ENCODE results near the gene KRT37. TPM values are rescaled to one million over a fixed set of nuclear protein-coding genes. Genes with fewer than 3 reads are reported as not detected.

KRT37 gene
- not detected for total RNA-seq
- long read RNA-seq, donor 1 = 0 reads
- long read RNA-seq, donor 2 = 0 reads

DNA sequence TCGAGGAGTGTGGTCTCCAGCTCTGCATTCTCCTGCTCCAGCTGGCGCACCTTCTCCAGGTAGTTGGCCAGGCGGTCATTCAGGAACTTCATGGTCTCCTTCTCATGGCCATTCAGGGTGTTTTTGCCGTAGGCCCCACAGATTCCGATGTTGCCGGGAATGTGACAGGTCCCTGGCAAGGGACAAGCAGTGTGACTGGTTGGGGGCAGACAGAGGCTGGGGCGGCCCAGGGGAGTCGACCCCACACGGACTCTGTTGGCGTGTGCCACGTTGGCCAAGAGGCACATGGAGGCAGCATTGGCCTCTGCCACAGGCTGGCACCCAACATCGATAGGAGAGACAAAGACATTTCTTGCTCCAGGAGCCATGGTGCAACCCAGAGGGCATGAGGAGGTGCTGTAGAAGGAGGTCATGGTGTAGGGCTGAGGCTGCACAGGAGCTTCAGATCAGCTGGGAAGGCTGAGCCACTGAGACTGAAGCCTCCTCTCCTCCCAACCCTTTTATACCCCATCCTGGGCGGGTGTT is at the start of gene KRT37:
KRT37 (minus strand) TSS at position 475 of the 525 bp plus-strand sequence; CDS start at position 413, 62 bp downstream.
- no peak for DNase-seq (ENCODE audit: low spot score)
- intact Hi-C loops (cut with DNase I) = no loop called here

DNA sequence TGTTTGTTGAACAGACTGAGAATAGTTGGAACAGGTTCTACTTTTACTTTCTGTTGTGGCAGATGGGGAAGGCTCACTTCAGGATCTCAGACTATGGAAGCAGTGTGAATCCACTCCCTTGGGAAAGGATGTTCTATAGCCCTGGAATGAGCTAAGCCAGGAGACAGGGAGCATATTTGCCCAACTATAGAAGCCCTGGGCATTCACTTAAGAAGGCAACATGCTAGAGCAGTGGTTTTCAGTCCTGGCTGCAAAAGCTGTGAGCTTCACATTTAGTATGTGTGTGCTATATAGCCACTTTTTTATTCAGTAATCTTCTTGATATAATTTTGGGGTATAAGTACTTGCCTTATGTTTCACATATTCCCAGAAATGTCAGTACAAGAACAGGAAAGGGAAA is 44.0 kb upstream of the KRT37 start:
- no peak for DNase-seq (ENCODE audit: low spot score)
- intact Hi-C loops (cut with DNase I) = no loop called here

DNA sequence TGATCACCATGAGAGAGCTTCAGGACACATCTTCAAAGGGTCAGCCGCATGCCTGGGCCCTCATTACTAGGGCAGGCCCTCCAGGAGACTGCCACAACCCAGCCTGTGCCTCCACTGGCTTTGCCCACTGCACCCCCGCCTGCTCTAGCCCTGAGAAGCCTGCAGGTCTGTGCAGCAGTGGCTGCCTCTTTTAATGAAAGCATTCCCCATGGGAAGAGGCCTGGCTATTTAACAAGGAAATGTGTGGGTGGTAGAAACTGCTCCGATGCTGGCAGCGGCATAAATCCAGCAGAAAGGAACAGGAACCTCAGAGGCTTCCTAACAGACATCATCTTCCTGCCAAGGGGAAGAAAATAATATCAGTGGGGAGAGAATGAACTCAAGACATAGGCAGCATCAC is 43.2 kb upstream of the KRT37 start:
- intact Hi-C loops (cut with DNase I) = no loop called here
- DNase-seq (ENCODE audit: low spot score) = peak; percentile 64

DNA sequence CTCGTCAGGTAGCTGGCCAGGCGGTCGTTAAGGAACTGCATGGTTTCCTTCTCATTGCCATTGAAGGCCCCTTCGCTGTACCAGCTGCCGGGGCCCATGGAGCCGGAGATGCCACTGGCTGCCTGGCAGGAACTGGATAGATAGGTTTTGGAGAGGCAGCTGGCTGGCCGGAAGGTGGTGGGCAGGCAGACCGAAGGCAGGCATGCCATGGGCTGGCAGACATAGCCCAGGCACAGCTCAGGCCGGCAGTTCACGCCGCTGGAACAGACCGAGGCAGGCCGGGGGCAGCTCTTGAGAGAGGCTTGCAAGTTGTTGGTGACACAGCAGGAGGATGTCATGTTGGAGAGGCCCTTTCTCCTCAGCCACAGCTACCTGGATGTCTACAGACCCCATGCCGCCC is 42.6 kb upstream of the KRT37 start, which contains the start of gene KRT32:
KRT32 (minus strand) TSS at position 399 of the 400 bp plus-strand sequence; CDS start at position 338, 61 bp downstream.
- DNase-seq (ENCODE audit: low spot score) = peak; percentile 62
- intact Hi-C loops (cut with DNase I) = no loop called here

DNA sequence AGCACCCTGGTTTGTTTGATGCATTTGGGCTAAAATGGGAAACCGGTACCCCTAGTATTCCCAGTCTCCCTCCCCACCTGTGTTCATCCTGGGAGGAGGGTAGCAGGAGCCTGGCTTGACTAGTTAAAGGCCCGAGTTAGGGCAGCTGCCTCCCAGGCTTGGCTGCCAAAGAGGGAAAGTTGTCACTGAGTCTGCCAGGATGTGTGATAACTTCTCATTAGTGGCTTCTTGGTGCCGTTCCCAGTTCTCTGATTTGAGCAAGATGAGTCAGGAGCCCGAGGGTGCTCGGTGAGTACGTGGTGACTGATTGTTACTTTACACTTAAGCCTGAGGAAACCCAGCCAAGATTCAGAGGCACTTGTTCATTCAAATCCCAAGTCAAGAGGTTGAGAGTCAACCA is 40.3 kb upstream of the KRT37 start:
- intact Hi-C loops (cut with DNase I) = no loop called here
- peak; percentile 83 for DNase-seq (ENCODE audit: low spot score)

DNA sequence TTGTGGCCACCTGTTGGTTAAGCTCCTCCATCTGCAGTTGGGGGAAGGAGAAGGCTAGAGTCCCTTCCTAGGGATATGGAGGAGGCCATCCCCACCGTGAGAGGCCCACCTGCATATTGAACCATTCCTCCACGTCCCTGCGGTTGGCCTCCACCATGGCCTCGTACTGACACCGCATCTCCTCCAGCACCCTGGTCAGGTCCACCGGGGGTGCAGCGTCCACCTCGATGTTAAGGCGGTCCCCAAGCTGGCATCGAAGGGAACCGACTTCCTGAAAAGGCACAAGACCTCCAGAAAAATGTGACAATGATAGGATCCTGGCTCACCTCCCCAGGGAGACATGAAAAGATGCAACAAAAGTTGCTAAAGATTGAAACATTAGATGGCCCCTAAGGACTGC is 39.8 kb upstream of the KRT37 start:
- intact Hi-C loops (cut with DNase I) = no loop called here

DNA sequence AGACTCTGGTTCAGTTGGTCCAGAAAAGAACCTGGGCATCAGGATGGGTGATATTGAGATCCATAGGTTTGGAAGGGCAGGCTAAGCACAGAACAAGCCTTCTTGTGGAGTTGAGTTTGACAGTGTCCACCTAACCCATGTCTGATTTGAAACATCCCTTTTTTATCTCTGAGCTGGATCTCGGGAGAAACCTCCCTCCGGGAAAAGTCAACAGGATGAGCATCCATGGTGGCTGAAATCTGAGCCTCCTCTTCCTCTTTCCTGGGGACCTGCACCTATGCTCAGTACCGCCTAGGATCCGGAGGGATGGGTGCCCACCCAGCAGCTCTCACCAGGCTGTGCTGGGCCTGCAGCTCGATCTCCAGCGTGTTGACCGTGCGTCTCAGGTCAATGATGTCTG is 39.4 kb upstream of the KRT37 start:
- peak; percentile 78 for DNase-seq (ENCODE audit: low spot score)
- intact Hi-C loops (cut with DNase I) = no loop called here

More for the DNA sequence above, 39.8 kb upstream of the KRT37 start:
- DNase-seq (ENCODE audit: low spot score) = peak; percentile 71

DNA sequence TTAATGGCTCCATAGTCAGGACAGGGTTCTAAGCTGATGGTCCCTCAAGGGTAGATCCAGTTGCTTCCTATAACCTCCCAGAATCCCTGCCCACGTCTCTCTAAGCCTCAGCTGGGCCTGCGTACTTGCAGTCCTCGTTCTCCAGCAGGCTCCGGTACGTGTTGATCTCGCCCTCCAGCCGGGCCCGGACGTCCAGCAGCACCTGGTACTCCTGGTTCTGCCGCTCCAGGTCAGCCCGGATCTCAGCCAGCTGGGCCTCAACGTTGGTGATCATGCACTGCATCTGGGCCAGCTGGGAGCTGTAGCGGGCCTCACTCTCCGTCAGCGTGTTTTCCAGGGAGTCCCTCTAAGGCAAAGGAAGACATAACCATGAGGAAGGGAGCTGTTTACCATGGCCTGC is 38.3 kb upstream of the KRT37 start:
- intact Hi-C loops (cut with DNase I) = no loop called here
- DNase-seq (ENCODE audit: low spot score) = peak; percentile 75

DNA sequence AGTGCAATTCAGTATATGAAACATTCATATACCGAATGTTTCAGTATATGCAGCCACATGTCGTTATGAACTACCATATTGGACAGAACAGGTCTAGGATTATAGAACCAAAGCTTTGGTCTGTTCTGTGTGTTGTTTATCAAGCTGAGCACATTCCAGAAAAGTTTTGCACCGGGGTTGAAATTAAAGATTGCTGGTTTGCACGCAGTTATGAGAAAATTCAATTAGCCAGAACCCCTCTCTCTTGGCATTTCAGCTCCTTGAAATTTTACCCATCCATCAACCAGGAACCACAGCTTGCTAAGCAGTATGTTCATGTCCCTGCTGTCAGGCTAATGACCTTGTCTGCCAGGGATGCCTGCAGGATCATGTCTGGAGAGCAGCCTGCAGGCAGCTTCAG is 33.3 kb upstream of the KRT37 start:
- DNase-seq (ENCODE audit: low spot score) = no peak
- intact Hi-C loops (cut with DNase I) = no loop called here

DNA sequence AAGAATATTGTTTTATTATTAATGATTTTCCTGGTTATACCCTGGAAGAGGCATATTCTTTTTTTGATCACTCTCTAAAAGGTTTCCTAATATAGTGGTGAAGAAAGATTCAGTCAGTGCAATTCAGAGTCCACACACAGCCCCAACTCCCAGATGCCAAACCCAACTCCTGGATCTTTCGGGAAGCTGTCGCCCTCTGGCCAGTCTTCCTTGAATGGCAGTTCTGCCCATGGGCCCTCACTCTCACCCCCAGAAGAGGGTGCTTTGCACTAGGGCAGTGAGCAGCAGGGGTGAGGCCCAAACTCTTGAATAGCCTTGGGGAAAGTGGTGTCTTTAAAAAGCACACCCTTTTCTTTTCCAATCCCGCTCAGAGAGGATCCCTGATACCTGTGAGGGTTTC is 31.8 kb upstream of the KRT37 start:
- intact Hi-C loops (cut with DNase I) = no loop called here
- DNase-seq (ENCODE audit: low spot score) = no peak

DNA sequence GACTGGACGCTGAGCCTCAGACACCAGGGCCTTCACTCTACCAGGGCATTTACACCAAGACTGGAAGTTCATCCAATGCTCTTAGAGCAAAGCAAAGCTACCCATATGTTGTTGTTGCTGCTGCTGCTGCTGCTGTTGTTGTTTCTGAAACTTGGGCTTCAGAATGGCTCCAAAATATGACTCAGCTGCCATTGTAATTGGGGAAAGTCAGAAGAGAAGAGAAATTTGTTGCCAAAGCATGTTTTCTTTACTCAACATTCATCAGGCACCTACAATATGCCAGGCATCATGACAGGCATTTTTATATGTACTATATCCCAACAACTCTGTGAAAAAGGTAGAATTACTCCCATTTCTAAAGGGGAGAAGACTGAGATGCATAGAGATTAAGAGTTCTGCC is 30.9 kb upstream of the KRT37 start:
- no peak for DNase-seq (ENCODE audit: low spot score)
- intact Hi-C loops (cut with DNase I) = no loop called here

DNA sequence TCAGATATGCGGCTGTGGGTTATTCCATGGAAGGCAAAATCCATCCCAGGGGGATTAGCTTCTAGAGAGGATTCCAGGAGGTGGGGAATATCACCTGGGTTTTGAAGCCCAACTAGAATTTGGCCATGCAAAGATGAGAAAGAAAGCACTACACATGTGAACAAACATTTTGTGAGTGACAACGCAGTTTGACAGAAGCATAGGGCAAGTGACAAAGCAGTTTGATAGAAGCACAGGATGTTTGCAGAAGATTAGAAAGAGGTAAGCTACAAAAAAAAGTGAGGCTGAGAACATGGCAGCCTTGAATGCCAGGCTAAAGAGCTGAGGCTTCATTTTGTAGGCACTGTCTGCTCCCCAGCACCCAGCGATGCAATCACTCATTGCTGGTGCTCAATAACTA is 28.7 kb upstream of the KRT37 start:
- DNase-seq (ENCODE audit: low spot score) = no peak
- intact Hi-C loops (cut with DNase I) = no loop called here

DNA sequence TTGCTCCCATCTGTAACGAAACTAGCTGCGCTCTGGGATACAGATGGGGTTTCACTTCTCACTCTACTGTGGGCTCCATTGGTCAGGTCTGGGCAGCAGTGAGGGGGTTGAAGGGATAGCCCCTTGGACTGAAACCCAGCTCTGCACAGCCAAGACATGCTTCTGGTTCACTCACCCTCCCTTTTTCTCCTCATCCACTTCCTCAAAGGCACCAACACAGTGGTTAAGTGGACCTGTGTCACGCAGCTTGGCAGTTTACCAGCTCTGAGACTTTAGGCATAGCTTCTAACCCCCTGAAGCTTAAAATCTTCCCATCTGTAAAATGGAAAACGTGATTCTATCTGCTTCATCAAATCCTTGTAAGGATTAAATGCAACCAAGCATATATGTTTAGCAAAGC is 27.9 kb upstream of the KRT37 start:
- intact Hi-C loops (cut with DNase I) = no loop called here
- DNase-seq (ENCODE audit: low spot score) = no peak

DNA sequence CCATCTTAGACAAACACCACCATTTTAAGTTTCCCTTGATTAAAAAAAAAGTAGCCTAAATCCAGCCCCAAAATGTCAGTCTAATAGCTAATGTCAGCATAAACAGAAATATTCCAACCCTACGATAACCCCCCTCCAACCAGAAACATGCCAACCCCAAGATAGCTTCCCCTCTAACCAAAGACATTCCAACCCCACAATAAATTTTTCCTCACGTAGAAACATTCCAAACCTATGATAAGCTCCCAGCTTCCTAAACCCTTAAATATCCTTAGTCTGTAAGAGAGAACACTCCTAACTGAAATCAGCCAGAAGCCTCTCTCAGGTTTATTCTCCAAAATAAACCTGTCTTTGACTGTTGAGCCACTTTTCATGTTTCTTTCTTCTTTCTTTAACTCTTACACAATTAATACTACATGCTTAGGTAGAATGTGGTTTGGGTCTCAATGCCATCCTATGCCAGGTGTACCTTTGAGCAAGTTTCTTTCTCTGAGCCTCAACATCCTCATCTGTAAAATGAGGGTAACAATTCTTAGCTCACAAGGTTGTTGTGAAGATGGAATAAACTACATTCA is 26.9 kb upstream of the KRT37 start:
- intact Hi-C loops (cut with DNase I) = no loop called here
- DNase-seq (ENCODE audit: low spot score) = no peak

DNA sequence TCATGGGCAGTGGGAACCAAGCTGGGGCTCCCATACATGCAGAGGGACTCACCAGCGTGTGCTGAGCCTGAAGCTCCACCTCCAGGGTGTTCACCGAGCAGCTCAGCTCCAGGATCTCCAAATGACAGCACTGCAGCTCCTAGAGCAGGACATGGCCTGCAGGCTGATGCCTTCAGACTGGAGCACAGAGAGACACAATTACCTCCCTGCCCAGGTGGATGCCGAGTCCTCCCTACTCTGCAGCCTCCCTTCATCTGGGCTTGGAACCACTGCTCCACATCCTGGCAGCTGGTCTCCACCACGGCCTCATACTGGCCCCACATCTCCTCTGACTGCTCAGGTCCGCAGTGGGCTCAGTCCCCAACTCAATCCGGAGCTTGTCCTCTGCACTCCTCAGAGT is 24.6 kb upstream of the KRT37 start:
- intact Hi-C loops (cut with DNase I) = no loop called here
- no peak for DNase-seq (ENCODE audit: low spot score)

DNA sequence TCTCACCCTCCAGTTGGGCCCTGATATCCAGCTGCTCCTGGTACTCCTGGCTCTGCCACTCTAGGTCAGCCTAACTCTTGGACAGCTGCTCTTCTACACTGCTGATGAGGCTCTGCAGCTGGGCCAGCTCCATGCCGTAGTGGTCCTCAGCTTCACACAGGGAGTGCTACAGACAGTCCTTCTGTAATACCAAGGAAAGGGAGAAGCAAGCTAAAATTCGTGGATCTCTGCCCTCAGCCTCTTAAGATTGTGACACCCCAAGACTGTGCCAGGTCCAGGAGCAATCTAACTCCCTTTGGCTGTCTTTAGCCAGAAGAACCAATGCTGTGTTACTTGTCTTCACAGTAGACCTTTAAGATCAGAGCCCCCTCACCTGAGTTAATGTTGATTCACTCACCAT is 24.1 kb upstream of the KRT37 start:
- intact Hi-C loops (cut with DNase I) = no loop called here
- no peak for DNase-seq (ENCODE audit: low spot score)

DNA sequence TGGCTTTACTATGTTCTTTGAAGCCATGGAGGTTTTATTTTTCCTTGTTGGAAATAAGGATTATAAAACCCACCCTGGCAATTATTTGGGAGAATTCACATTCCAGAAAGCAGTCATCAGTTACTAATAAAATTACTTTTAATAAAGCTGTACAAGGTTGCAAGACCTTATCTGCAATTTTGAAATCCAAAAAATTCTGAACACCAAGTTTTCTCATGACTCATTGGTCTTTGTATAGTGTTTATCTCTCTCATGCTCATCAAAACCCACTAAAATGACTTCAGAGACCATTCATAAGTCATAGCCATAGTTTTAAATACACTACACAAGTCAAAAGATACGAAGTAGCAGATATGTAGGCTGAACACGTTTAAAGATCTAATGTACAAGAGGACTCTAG is 22.4 kb upstream of the KRT37 start:
- intact Hi-C loops (cut with DNase I) = no loop called here

DNA sequence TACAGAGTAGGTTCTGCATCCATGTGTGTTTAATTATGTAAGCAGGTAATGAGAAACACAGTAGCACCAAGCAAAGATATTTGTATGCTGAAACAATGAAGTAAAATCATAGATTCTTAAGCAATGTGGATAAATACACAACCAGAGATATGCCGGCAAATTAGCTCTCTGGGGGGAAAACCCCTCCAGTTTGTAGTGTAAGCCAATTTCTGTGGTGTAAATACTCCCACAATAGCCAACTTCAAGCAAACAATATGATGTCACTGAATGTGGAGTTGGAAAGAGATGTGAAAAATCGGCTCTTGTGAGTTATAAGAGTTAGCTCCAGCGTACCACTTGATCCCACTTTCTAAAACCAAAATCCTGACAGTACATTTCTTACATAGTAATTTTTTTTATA is 20.3 kb upstream of the KRT37 start:
- intact Hi-C loops (cut with DNase I) = no loop called here
- no peak for DNase-seq (ENCODE audit: low spot score)

More for the DNA sequence above, 22.4 kb upstream of the KRT37 start:
- DNase-seq (ENCODE audit: low spot score) = no peak

DNA sequence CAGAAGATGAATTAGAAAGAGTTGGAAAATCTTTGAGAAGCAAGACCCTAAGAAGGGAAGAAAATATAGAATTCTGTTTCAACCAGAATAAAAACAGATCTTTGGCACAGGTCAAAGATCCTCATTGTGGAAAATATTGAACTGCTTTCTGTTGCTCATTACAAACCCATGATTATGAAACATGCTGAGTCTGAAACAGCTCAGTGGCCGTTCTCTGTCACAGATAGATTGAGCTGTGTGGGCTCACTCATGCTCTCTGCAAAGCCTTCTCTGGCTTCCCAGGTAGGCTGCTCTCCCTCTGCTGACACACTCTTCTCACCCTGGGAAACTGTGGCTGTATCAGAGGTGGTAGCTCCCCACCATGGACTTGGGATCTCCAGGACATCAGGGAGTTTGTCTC is 19.8 kb upstream of the KRT37 start:
- intact Hi-C loops (cut with DNase I) = no loop called here
- DNase-seq (ENCODE audit: low spot score) = no peak

DNA sequence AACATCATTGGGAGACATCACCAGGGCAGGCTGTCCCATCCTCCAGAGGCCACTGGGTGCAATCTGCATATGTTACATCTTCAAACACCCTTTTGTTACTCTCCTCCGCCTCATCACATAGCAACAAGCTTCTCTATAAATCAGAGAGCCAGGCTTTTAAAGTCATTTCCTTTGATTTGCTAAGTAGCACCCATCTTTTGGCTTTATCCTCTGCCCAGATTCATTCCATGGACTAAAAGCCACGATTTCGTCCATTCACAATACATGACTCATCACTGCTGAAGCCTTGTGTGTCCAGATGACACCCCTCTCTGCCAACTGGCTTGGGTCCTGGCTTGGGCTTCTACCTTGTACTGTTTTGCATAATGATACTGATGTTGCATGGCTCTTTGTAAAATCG is 18.4 kb upstream of the KRT37 start:
- intact Hi-C loops (cut with DNase I) = no loop called here
- DNase-seq (ENCODE audit: low spot score) = no peak

DNA sequence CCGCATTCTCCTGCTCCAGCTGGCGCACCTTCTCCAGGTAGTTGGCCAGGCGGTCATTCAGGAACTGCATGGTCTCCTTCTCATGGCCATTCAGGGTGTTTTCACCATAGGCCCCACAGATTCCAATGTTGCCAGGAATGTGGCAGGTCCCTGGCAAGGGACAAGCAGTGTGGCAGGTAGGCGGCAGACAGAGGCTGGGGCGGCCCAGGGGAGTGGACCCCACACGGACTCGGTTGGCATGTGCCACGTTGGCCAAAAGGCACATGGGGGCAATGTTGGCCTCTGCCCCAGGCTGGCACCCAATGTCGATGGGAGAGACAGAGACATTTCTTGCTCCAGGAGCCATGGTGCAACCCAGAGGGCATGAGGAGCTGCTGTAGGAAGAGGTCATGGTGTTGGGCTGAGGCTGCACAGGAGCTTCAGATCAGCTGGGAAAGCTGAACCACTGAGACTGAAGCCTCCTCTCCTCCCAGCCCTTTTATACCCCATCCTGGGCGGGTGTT is 16.2 kb upstream of the KRT37 start, which contains the start of gene KRT38:
KRT38 (minus strand) TSS at position 453 of the 503 bp plus-strand sequence; CDS start at position 391, 62 bp downstream.
- intact Hi-C loops (cut with DNase I) = no loop called here
- no peak for DNase-seq (ENCODE audit: low spot score)

Measured in posterior vena cava (tissue), 2 donors.